Lung (tissue), 12 donors: ENCODE measurements around the gene GPR137C. TPM values are rescaled to one million over a fixed set of nuclear protein-coding genes. Genes with fewer than 3 reads are reported as not detected.
"Not testable (repeated sequence)": the region's sequence is repeated elsewhere in the genome, so short reads cannot be mapped to it uniquely, and the experiment has no call there.

Experiments used
- ATAC-seq: fragments of 200-7000 bp; cut with Tn5 transposase; one replicate; pipeline ENCODE4 v1.9.1; 2020; ENCODE audit warnings: moderate number of reproducible peaks; ENCODE audit not compliant: insufficient read depth, low FRiP score
- DNase-seq, 3 donors: peaks; one replicate each; pipeline ENCODE4 v3.0.0-alpha.2; 2013 to 2017
- H3K27ac ChIP-seq, 2 donors: one replicate each; pipeline ENCODE4 v1.5.1; 2013; ENCODE audit warnings: mild to moderate bottlenecking in 2 of 2, moderate library complexity in 2 of 2, control low read depth in 1 of 2, inconsistent platforms in 1 of 2, low read depth in 1 of 2, low read length in 1 of 2
- H3K27me3 ChIP-seq, 3 donors: one replicate each; pipeline ENCODE4 v1.5.1; 2013; ENCODE audit warnings: low read length in 2 of 3; ENCODE audit not compliant: control insufficient read depth in 3 of 3, insufficient read depth in 3 of 3
- H3K36me3 ChIP-seq, 4 donors: one replicate each; pipeline ENCODE4 v1.5.1; 2013; ENCODE audit warnings: low read length in 4 of 4, mild to moderate bottlenecking in 1 of 4, moderate library complexity in 1 of 4; ENCODE audit not compliant: control insufficient read depth in 4 of 4, insufficient read depth in 4 of 4
- H3K4me1 ChIP-seq, 5 donors: one replicate each; pipeline ENCODE4 v1.5.1; 2013; ENCODE audit warnings: low read length in 5 of 5, mild to moderate bottlenecking in 2 of 5, moderate library complexity in 1 of 5; ENCODE audit not compliant: control insufficient read depth in 5 of 5, insufficient read depth in 5 of 5
- H3K4me3 ChIP-seq: one replicate; pipeline ENCODE4 v1.5.1; 2013; ENCODE audit warnings: mild to moderate bottlenecking, control low read depth, moderate library complexity
- H3K9ac ChIP-seq, 2 donors: one replicate each; pipeline ENCODE4 v1.5.1; 2013; ENCODE audit warnings: low read length in 2 of 2, control low read depth in 1 of 2; ENCODE audit not compliant: insufficient read depth in 1 of 2
- H3K9me3 ChIP-seq, 4 donors: one replicate each; pipeline ENCODE4 v1.5.1; 2013; ENCODE audit warnings: low read length in 3 of 4, mild to moderate bottlenecking in 1 of 4, moderate library complexity in 1 of 4; ENCODE audit not compliant: control insufficient read depth in 4 of 4, insufficient read depth in 3 of 4
- WGBS, 2 donors: extraction: QIAGEN DNeasy Blood & Tissue Kit; methylation state at CpG; one replicate each; pipeline ENCODE4 v1.1.7; 2013; 5-methylcytosine and 5-hydroxymethylcytosine counted together
- polyA plus RNA-seq, 2 donors: library from polyadenylated mRNA; stranded (reverse); fragments of 200-250 nt; gene quantifications; one replicate each; pipeline ENCODE4 v1.2.1, GENCODE V29; 2013
- total RNA-seq, 2 donors: library from RNA; depleted of rRNA in 1 of 2; stranded (reverse); fragments of >200 nt in 1 of 2; gene quantifications; one replicate each; pipeline ENCODE4 v1.2.1, GENCODE V29; 2014 to 2021
- TF ChIP-seq, protein P1 (sequence below): IDR thresholded peaks from 2 replicates; pipeline ENCODE4 v1.5.1; 2012; ENCODE audit warnings: mild to moderate bottlenecking; ENCODE audit errors: control extremely low read depth, extremely low read depth
- donor health status: control.
- donor health status: control.
- donor health status: Bipolar disorder and iron deficiency.
- donor health status: healthy.
- donor health status: DM: yes; HTN: yes; CAD: no.

Gene GPR137C
- total and polyA plus RNA-seq, 4 donors: 0.26 to 7.0 (median 0.65) TPM

DNA sequence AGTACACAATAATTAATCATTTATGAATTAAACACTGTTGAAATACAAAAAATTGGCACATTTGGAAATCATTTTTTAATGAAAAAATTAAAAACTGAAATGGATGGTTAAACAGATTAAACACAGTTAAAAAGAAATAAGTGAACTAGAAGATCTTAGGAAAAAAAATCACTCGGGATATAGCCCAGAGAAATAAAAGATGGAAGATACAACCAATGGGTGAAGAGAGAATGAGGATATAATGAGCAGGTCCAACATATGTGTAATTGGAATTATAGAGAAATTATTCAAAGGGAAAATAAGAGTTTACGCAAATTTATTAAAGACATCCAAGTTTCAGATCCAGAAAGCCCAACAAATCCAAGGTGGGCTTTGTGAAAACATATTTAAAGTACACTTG is 6.1 kb downstream of the GPR137C start:
- Histone ChIP-seq H3K9ac (no peak overlapping the region), H3K27ac (no peak overlapping the region), H3K4me1 (peaks cover 0 to 7% (median 0%) of the 10 kb centered on the region in 5 donors), H3K4me3 (no peak overlapping the region), H3K36me3 (no peaks in the 10 kb centered on the region), H3K9me3 (no peaks in the 10 kb centered on the region), H3K27me3 (no peaks in the 10 kb centered on the region)
- DNase-seq: no peak
- TF ChIP-seq, protein P1, sequence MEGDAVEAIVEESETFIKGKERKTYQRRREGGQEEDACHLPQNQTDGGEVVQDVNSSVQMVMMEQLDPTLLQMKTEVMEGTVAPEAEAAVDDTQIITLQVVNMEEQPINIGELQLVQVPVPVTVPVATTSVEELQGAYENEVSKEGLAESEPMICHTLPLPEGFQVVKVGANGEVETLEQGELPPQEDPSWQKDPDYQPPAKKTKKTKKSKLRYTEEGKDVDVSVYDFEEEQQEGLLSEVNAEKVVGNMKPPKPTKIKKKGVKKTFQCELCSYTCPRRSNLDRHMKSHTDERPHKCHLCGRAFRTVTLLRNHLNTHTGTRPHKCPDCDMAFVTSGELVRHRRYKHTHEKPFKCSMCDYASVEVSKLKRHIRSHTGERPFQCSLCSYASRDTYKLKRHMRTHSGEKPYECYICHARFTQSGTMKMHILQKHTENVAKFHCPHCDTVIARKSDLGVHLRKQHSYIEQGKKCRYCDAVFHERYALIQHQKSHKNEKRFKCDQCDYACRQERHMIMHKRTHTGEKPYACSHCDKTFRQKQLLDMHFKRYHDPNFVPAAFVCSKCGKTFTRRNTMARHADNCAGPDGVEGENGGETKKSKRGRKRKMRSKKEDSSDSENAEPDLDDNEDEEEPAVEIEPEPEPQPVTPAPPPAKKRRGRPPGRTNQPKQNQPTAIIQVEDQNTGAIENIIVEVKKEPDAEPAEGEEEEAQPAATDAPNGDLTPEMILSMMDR: no peak
- WGBS, 2 donors: 96 to 98% methylated on average over 2 of the region's 2 CpGs
- ATAC-seq: no peak

DNA sequence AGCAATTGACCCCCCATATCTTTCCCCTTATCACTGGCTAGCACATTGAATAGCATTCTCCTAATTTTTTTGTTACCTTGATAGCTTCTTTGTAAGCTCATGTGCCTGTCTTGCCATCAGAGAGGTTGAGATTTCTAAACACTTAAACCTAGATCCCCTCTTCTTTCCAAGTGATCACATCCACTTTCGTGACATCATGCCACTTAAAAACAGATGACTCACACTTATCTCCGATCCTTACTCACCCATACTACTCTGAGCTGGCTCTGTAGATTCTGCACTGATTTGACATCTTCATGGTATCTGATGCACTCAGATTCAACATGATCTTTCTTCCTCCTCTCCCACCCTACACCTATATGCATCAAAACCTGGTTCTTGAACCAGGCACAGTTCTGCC is 10.5 kb downstream of the GPR137C start:
- Histone ChIP-seq H3K4me3 (no peak overlapping the region), H3K36me3 (no peaks in the 10 kb centered on the region), H3K27me3 (no peaks in the 10 kb centered on the region), H3K27ac (peak overlapping the region in 1 of 2 donors; percentile 7), H3K9ac (no peak overlapping the region), H3K9me3 (peaks cover 0 to 2% (median 0%) of the 10 kb centered on the region in 4 donors), H3K4me1 (no peaks in the 10 kb centered on the region)
- TF ChIP-seq, protein P1: no peak
- WGBS, 2 donors: 79 to 91% methylated on average over 2 of the region's 2 CpGs
- no peak for ATAC-seq
- DNase-seq: no peak

DNA sequence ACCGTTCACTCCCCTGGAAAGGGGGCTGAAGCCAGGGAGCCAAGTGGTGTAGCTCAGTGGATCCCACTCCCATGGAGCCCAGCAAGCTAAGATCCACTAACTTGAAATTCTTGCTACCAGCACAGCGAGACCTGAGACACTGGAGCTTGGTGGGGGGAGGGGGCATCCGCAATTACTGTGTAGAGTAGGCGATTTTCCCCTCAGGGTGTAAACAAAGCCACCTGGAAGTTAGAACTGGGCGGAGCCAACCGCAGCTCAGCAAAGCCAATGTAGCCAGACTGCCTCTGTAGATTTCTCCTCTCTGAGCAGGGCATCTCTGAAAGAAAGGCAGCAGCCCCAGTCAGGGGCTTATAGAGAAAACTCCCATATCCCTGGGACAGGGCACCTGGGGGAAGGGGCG is 15.8 kb downstream of the GPR137C start:
- ATAC-seq, H3K36me3 ChIP-seq, H3K27me3 ChIP-seq, H3K4me3 ChIP-seq, H3K27ac ChIP-seq, DNase-seq, H3K9ac ChIP-seq, H3K9me3 ChIP-seq, H3K4me1 ChIP-seq: not testable (repeated sequence)
- WGBS, 2 donors: 96% methylated on average over 7 of the region's 7 CpGs

DNA sequence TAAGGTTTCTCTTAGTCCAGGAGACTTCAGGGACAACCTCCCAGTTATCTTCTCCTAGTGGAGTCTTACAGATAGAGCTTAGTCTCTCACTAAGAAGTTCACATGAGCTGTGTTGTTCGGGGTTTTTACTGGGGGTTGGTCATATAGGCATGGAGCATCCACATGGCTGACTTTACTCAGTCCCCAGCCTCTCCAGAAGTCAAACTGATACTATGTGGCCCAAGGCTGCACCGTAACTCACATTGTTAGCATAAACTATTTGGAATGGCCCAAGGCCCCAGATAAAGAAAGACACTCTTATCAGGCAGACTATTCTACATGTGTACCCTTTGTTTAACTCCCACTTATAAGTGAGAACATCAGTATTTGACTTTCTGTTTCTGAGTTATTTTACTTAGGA is 23.2 kb downstream of the GPR137C start:
- H3K9ac ChIP-seq: no peak overlapping the region
- DNase-seq: no peak
- no peaks in the 10 kb centered on the region for H3K4me1 ChIP-seq
- no peak for ATAC-seq
- 91 to 93% methylated on average over 2 of the region's 2 CpGs for WGBS, 2 donors
- no peak overlapping the region for H3K4me3 ChIP-seq
- no peaks in the 10 kb centered on the region for H3K36me3 ChIP-seq
- TF ChIP-seq, protein P1: no peak
- no peak overlapping the region for H3K27ac ChIP-seq
- no peaks in the 10 kb centered on the region for H3K27me3 ChIP-seq
- peaks cover 0 to 2% (median 0%) of the 10 kb centered on the region in 4 donors for H3K9me3 ChIP-seq
